ENCODE data around the gene XYLT1.

The XYLT1 gene

GRCh38 chr16:17273142-17273561 lies 197.6 kb downstream of the XYLT1 start:
- DNase-seq, result no peak

GRCh38 chr16:17272716-17273115 lies 198.0 kb downstream of the XYLT1 start:
- no peak for DNase-seq

- DNase-seq, result no peak
Measured at GRCh38 chr16:17271687-17272086, 199.1 kb downstream of the XYLT1 start.

- DNase-seq, result no peak
Measured at GRCh38 chr16:17270683-17271109, 200.1 kb downstream of the XYLT1 start.

- DNase-seq, result no peak
Measured at GRCh38 chr16:17270111-17270510, 200.6 kb downstream of the XYLT1 start.

GRCh38 chr16:17269439-17269838 lies 201.3 kb downstream of the XYLT1 start:
- no peak for DNase-seq

- no peak for DNase-seq
Measured at GRCh38 chr16:17266608-17267313, 204.0 kb downstream of the XYLT1 start.

- DNase-seq, result no peak
Measured at GRCh38 chr16:17265154-17265553, 205.6 kb downstream of the XYLT1 start.

GRCh38 chr16:17261197-17261858 lies 209.4 kb downstream of the XYLT1 start:
- DNase-seq, result no peak

- no peak for DNase-seq
Measured at GRCh38 chr16:17260276-17260849, 210.4 kb downstream of the XYLT1 start.

GRCh38 chr16:17259751-17260270 lies 210.9 kb downstream of the XYLT1 start:
- no peak for DNase-seq

GRCh38 chr16:17258848-17259713 lies 211.7 kb downstream of the XYLT1 start:
- DNase-seq, result peak; percentile 19

GRCh38 chr16:17258077-17258599 lies 212.6 kb downstream of the XYLT1 start:
- no peak for DNase-seq

- no peak for DNase-seq
Measured at GRCh38 chr16:17257426-17258023, 213.2 kb downstream of the XYLT1 start.

GRCh38 chr16:17252701-17253100 lies 218.1 kb downstream of the XYLT1 start:
- no peak for DNase-seq

- no peak for DNase-seq
Measured at GRCh38 chr16:17252064-17252463, 218.7 kb downstream of the XYLT1 start.

GRCh38 chr16:17251496-17251895 lies 219.3 kb downstream of the XYLT1 start:
- no peak for DNase-seq

GRCh38 chr16:17246974-17247732 lies 223.6 kb downstream of the XYLT1 start:
- DNase-seq, result no peak

- no peak for DNase-seq
Measured at GRCh38 chr16:17246268-17246885, 224.4 kb downstream of the XYLT1 start.

- DNase-seq, result peak; percentile 3
Measured at GRCh38 chr16:17245776-17246175, 225.0 kb downstream of the XYLT1 start.

Measured in NCI-H82 (cell line).